Tibial nerve (tissue), 4 donors: ENCODE data around the gene CYP2E1.

Experiments
- EP300 ChIP-seq, 2 donors: sonication (generic); formaldehyde crosslinking; IDR thresholded peaks; one replicate each; pipeline ENCODE4 v1.6.1; 2017; ENCODE audit warnings: antibody characterized with exemption in 2 of 2, mild to moderate bottlenecking in 1 of 2
- POLR2A ChIP-seq, 2 donors: fragments of 450-650 bp; IDR thresholded peaks; one replicate each; pipeline ENCODE4 v1.6.1; 2017; ENCODE audit warnings: antibody characterized with exemption in 2 of 2, mild to moderate bottlenecking in 2 of 2, moderate library complexity in 2 of 2
- TF ChIP-seq, protein P1 (sequence below), 5 experiments: fragments of 200-600 bp in 3 of 5; fragments of 450-650 bp in 2 of 5; sonication (generic) in 3 of 5; IDR thresholded peaks; one replicate each; pipeline ENCODE4 v1.5.1; 2016 to 2019; ENCODE audit warnings: antibody characterized with exemption in 5 of 5, mild to moderate bottlenecking in 3 of 5, moderate library complexity in 2 of 5

DNA sequence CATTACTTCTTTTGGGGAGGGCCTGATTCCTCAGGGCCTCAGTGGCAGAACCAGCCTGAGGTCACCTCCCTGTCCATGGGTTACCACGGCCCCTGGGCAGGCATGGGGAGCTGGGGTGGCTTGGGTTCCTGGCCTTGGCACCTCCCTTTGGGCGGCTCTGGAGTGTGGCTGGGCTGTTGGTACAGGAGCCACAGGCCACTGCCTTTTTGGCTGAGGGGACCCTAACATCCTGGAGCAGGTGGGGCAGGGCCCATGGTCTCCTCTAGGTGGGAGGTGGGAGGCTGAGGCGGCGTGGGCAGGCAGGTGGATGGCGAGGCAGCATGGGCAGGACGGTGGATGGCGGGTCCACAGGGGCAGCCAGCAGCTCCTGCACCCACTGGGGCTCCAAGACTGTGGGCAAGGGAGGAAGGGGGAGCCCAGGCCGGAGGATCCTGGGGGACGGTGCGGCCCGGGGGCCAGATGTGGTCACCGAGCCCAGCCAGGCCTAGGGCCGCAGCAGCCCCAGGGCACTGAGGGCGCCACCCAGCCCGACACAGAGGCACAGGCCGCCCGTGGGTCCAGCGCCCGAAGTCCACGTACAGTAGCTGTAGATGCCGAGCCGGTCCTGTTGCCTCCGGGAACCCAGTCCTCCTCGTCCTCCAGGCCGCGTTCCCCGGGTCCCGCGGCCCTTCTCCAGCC, 40.6 kb downstream of the CYP2E1 start:
- TF ChIP-seq, protein P1, sequence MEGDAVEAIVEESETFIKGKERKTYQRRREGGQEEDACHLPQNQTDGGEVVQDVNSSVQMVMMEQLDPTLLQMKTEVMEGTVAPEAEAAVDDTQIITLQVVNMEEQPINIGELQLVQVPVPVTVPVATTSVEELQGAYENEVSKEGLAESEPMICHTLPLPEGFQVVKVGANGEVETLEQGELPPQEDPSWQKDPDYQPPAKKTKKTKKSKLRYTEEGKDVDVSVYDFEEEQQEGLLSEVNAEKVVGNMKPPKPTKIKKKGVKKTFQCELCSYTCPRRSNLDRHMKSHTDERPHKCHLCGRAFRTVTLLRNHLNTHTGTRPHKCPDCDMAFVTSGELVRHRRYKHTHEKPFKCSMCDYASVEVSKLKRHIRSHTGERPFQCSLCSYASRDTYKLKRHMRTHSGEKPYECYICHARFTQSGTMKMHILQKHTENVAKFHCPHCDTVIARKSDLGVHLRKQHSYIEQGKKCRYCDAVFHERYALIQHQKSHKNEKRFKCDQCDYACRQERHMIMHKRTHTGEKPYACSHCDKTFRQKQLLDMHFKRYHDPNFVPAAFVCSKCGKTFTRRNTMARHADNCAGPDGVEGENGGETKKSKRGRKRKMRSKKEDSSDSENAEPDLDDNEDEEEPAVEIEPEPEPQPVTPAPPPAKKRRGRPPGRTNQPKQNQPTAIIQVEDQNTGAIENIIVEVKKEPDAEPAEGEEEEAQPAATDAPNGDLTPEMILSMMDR (IDR thresholded peaks at IDR 0.05): no peak
- no peak for TF ChIP-seq EP300 (IDR thresholded peaks at IDR 0.05)
- no peak for TF ChIP-seq POLR2A (IDR thresholded peaks at IDR 0.05)
